H9 (cell line): Measurements from ENCODE around the gene FNDC8. TPM values are rescaled to one million over a fixed set of nuclear protein-coding genes. Genes with fewer than 3 reads are reported as not detected.

Source experiments
- DNase-seq: peaks from one replicate; pipeline ENCODE4 v3.0.0-alpha.2; 2017
- H2AFZ ChIP-seq: one replicate; pipeline ENCODE4 v1.6.1; 2013; ENCODE audit warnings: mild to moderate bottlenecking, low read length, control low read depth, moderate library complexity
- H2AK5ac ChIP-seq: 2 replicates; pipeline ENCODE4 v1.6.1; 2013; ENCODE audit warnings: low read length, control low read depth, mixed read lengths; ENCODE audit not compliant: insufficient read length
- H2BK120ac ChIP-seq: one replicate; pipeline ENCODE4 v1.6.1; 2013; ENCODE audit warnings: low read depth, mild to moderate bottlenecking, low read length, control low read depth, inconsistent platforms; ENCODE audit not compliant: poor library complexity, severe bottlenecking
- H2BK12ac ChIP-seq: 2 replicates; pipeline ENCODE4 v1.6.1; 2013; ENCODE audit warnings: low read length, control low read depth, mixed read lengths, low read depth; ENCODE audit not compliant: insufficient read length
- H2BK15ac ChIP-seq: 2 replicates; pipeline ENCODE4 v1.6.1; 2013; ENCODE audit warnings: low read depth, low read length, control low read depth
- H2BK20ac ChIP-seq: one replicate; pipeline ENCODE4 v1.6.1; 2013; ENCODE audit warnings: low read depth, mild to moderate bottlenecking, low read length, control low read depth, inconsistent platforms; ENCODE audit not compliant: poor library complexity, severe bottlenecking
- H2BK5ac ChIP-seq: 2 replicates; pipeline ENCODE4 v1.6.1; 2013; ENCODE audit warnings: low read length, control low read depth, mixed read lengths; ENCODE audit not compliant: insufficient read length
- H3K14ac ChIP-seq: 2 replicates; pipeline ENCODE4 v1.6.1; 2013; ENCODE audit warnings: low read length, control low read depth; ENCODE audit not compliant: insufficient read depth
- H3K18ac ChIP-seq: 2 replicates; pipeline ENCODE4 v1.6.1; 2013; ENCODE audit warnings: low read depth, mild to moderate bottlenecking, mixed read lengths, low read length, control low read depth; ENCODE audit not compliant: insufficient read length
- H3K23ac ChIP-seq: 2 replicates; pipeline ENCODE4 v1.6.1; 2013; ENCODE audit warnings: low read length, control low read depth, mixed read lengths, low read depth; ENCODE audit not compliant: insufficient read length
- H3K23me2 ChIP-seq: 2 replicates; pipeline ENCODE4 v1.6.1; 2013; ENCODE audit warnings: low read depth, mild to moderate bottlenecking, mixed read lengths, low read length, control low read depth; ENCODE audit not compliant: insufficient read length, poor library complexity, severe bottlenecking
- H3K27ac ChIP-seq: 2 replicates; pipeline ENCODE4 v1.5.1; 2013; ENCODE audit warnings: low read length, control low read depth, mixed read lengths, low read depth; ENCODE audit not compliant: insufficient read length
- H3K27me3 ChIP-seq: 2 replicates; pipeline ENCODE4 v1.6.1; 2013; ENCODE audit warnings: low read length, control low read depth, inconsistent platforms; ENCODE audit not compliant: insufficient read depth
- H3K4ac ChIP-seq: 2 replicates; pipeline ENCODE4 v1.6.1; 2013; ENCODE audit warnings: low read depth, mild to moderate bottlenecking, control low read depth, inconsistent platforms, low read length, moderate library complexity
- H3K4me1 ChIP-seq: 2 replicates; pipeline ENCODE4 v1.6.1; 2013; ENCODE audit warnings: low read length, control low read depth, inconsistent platforms; ENCODE audit not compliant: insufficient read depth
- H3K4me2 ChIP-seq: 2 replicates; pipeline ENCODE4 v1.6.1; 2013; ENCODE audit warnings: low read length, control low read depth, mixed read lengths; ENCODE audit not compliant: insufficient read length, insufficient read depth
- H3K56ac ChIP-seq: 2 replicates; pipeline ENCODE4 v1.6.1; 2013; ENCODE audit warnings: low read depth, mild to moderate bottlenecking, mixed read lengths, low read length, control low read depth; ENCODE audit not compliant: insufficient read length
- H3K79me1 ChIP-seq: 2 replicates; pipeline ENCODE4 v1.6.1; 2013; ENCODE audit warnings: low read depth, mild to moderate bottlenecking, moderate library complexity, low read length, control low read depth, inconsistent platforms; ENCODE audit not compliant: insufficient read depth, poor library complexity, severe bottlenecking
- H3K79me2 ChIP-seq: 2 replicates; pipeline ENCODE4 v1.6.1; 2013; ENCODE audit warnings: low read length, control low read depth, inconsistent platforms; ENCODE audit not compliant: insufficient read depth
- H3K9ac ChIP-seq: 2 replicates; pipeline ENCODE4 v1.6.1; 2013; ENCODE audit warnings: low read length, control low read depth, mixed read lengths; ENCODE audit not compliant: insufficient read length; ENCODE audit errors: extremely low read depth
- H3K9me3 ChIP-seq: one replicate; pipeline ENCODE4 v1.6.1; 2013; ENCODE audit warnings: low read depth, low read length, inconsistent platforms; ENCODE audit not compliant: control insufficient read depth
- H3T11ph ChIP-seq: one replicate; pipeline ENCODE4 v1.6.1; 2013; ENCODE audit warnings: mild to moderate bottlenecking, low read length, control low read depth, inconsistent platforms
- H4K20me1 ChIP-seq: one replicate; pipeline ENCODE4 v1.6.1; 2013; ENCODE audit not compliant: control insufficient read depth, insufficient read length, insufficient read depth
- H4K5ac ChIP-seq: 2 replicates; pipeline ENCODE4 v1.6.1; 2013; ENCODE audit warnings: low read depth, mild to moderate bottlenecking, mixed read lengths, low read length, control low read depth; ENCODE audit not compliant: insufficient read length
- H4K8ac ChIP-seq: replicated peaks from 2 replicates; pipeline ENCODE4 v1.6.1; 2013; ENCODE audit warnings: low read length, control low read depth, mixed read lengths, low read depth; ENCODE audit not compliant: insufficient read length
- H4K91ac ChIP-seq: 2 replicates; pipeline ENCODE4 v1.6.1; 2013; ENCODE audit warnings: low read depth, mild to moderate bottlenecking, moderate library complexity, mixed read lengths, low read length, control low read depth; ENCODE audit not compliant: insufficient read length
- H3K27ac Mint-ChIP-seq, 3 experiments: 2 replicates in 2 of 3; 3 replicates in 1 of 3; pipeline ENCODE4 v1.8.0; 2020 to 2021; ENCODE audit warnings: mixed read lengths in 3 of 3, mild to moderate bottlenecking in 1 of 3, moderate library complexity in 1 of 3
- H3K27me3 Mint-ChIP-seq: 2 replicates; pipeline ENCODE4 v1.8.0; 2021; ENCODE audit warnings: low read depth, mild to moderate bottlenecking, moderate library complexity, mixed read lengths
- H3K36me3 Mint-ChIP-seq, 3 experiments: 2 replicates in 2 of 3; 3 replicates in 1 of 3; pipeline ENCODE4 v1.8.0; 2020 to 2021; ENCODE audit warnings: low read depth in 3 of 3, mixed read lengths in 3 of 3; ENCODE audit not compliant: insufficient read depth in 1 of 3
- H3K4me1 Mint-ChIP-seq, 2 experiments: 2 replicates each; pipeline ENCODE4 v1.8.0; 2020; ENCODE audit warnings: mixed read lengths in 2 of 2
- H3K4me3 Mint-ChIP-seq, 2 experiments: 2 replicates in 1 of 2; 3 replicates in 1 of 2; pipeline ENCODE4 v1.8.0; 2020 to 2021; ENCODE audit warnings: mild to moderate bottlenecking in 2 of 2, mixed read lengths in 2 of 2, moderate library complexity in 1 of 2
- H3K9me3 Mint-ChIP-seq, 2 experiments: 2 replicates in 1 of 2; 3 replicates in 1 of 2; pipeline ENCODE4 v1.8.0; 2020; ENCODE audit warnings: mild to moderate bottlenecking in 2 of 2, mixed read lengths in 2 of 2, moderate library complexity in 1 of 2
- WGBS: extraction: QIAGEN DNeasy Blood & Tissue Kit; methylation state at CpG from one replicate; pipeline ENCODE4 v1.1.7; 2013; ENCODE audit warnings: missing lambda C conversion rate, low lambda C conversion rate, mixed read lengths; ENCODE audit not compliant: insufficient read length; ENCODE audit errors: extremely low coverage; 5-methylcytosine and 5-hydroxymethylcytosine counted together
- total RNA-seq: library from RNA; stranded (reverse); gene quantifications from 2 replicates; pipeline ENCODE4 v1.2.1, GENCODE V29; 2021
- TF ChIP-seq, protein P1 (sequence below): fragments of 200-600 bp; sonication (generic); conservative IDR thresholded peaks from 3 replicates; pipeline ENCODE4 v1.8.0; 2021; ENCODE audit warnings: antibody characterized with exemption, mild to moderate bottlenecking

FNDC8 gene
- total RNA-seq, 1 experiment from 2014 or later: not detected

DNA sequence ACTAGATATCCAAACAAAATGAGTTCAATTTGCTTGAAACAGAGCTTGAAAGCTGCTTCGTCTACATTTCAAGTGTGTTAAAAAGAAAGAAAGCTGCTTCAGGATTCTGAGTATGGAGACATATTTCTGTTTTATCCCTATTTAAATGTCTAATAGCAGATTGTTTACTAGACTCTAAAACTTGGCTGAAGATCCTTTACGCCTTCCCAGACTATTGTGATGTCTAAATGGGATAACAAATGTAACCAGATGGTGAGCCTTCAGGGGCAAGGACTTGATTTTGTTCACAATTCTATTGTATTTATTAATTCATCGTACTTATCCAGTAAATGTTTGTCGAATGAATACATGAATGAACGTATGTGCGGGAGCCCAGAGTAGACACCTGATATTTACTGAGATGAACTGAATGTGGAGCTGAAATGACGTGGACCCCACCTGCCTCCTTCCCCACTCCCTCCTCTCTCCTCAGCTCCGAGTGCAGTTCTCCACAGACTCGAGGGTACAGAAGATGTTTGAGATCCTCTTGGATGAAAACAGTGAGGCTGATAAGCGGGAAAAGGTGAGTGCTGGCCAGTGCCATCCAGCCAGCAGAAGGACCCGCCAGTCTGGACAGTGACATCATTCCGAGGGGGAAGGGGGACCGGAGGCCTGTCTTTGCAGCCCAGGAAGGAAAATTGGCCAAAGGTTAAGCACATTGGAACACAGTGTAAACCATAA, 31.2 kb downstream of the FNDC8 start:
- H3K4me1 Mint-ChIP-seq: peaks cover 4 to 8% of the 10 kb centered on the region in 2 experiments; a peak in 3 of 4 replicates
- no peaks in the 10 kb centered on the region for H3K79me2 ChIP-seq
- H3K4me2 ChIP-seq: no peak overlapping the region
- peaks cover 5% of the 10 kb centered on the region for H3K27me3 Mint-ChIP-seq
- WGBS: no CpG with 5 or more reads among the region's 13 CpGs
- no peak overlapping the region for H4K91ac ChIP-seq
- no peak overlapping the region for H3K56ac ChIP-seq
- no peaks in the 10 kb centered on the region; the same call in 1 of the 2 replicates for H3K4me1 ChIP-seq
- H3K27me3 ChIP-seq: no peaks in the 10 kb centered on the region
- H3K36me3 Mint-ChIP-seq: no peaks in the 10 kb centered on the region
- no peaks in the 10 kb centered on the region for H3K9me3 Mint-ChIP-seq
- no peak overlapping the region for H2AK5ac ChIP-seq
- TF ChIP-seq, protein P1, sequence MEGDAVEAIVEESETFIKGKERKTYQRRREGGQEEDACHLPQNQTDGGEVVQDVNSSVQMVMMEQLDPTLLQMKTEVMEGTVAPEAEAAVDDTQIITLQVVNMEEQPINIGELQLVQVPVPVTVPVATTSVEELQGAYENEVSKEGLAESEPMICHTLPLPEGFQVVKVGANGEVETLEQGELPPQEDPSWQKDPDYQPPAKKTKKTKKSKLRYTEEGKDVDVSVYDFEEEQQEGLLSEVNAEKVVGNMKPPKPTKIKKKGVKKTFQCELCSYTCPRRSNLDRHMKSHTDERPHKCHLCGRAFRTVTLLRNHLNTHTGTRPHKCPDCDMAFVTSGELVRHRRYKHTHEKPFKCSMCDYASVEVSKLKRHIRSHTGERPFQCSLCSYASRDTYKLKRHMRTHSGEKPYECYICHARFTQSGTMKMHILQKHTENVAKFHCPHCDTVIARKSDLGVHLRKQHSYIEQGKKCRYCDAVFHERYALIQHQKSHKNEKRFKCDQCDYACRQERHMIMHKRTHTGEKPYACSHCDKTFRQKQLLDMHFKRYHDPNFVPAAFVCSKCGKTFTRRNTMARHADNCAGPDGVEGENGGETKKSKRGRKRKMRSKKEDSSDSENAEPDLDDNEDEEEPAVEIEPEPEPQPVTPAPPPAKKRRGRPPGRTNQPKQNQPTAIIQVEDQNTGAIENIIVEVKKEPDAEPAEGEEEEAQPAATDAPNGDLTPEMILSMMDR: no peak
- H3K9me3 ChIP-seq: no peaks in the 10 kb centered on the region
- H4K20me1 ChIP-seq: no peaks in the 10 kb centered on the region
- no peak overlapping the region for H3K4ac ChIP-seq
- H3K23ac ChIP-seq: no peak overlapping the region
- no peak overlapping the region; a peak in 1 of 7 replicates for H3K27ac Mint-ChIP-seq
- H3K23me2 ChIP-seq: no peaks in the 10 kb centered on the region
- no peak overlapping the region for H2BK15ac ChIP-seq
- no peak overlapping the region for H3K27ac ChIP-seq
- H3K18ac ChIP-seq: no peak overlapping the region
- no peak overlapping the region for H3K4me3 Mint-ChIP-seq
- H3K79me1 ChIP-seq: no peaks in the 10 kb centered on the region
- no peak overlapping the region for H2AFZ ChIP-seq
- H4K5ac ChIP-seq: no peak overlapping the region
- H2BK20ac ChIP-seq: no peak overlapping the region
- no peak overlapping the region for H3T11ph ChIP-seq
- no peak overlapping the region for H2BK12ac ChIP-seq
- no peak overlapping the region for H2BK120ac ChIP-seq
- H3K14ac ChIP-seq: no peak overlapping the region
- H3K9ac ChIP-seq: no peak overlapping the region
- DNase-seq: no peak
- H2BK5ac ChIP-seq: no peak overlapping the region
- H4K8ac ChIP-seq: no peak overlapping the region
